T-helper 2 cell treated with Interferon-gamma antibody and Interleukin-4, amounts not matched to agents 100 ng/mL and 5 ng/mL, for 36 hours (primary cell): ENCODE data around the gene STXBP1. TPM values are rescaled to one million over a fixed set of nuclear protein-coding genes. Genes with fewer than 3 reads are reported as not detected.
"Not testable (repeated sequence)": the region's sequence is repeated elsewhere in the genome, so short reads cannot be mapped to it uniquely, and the experiment has no call there.

Experiments
- intact Hi-C: fragments of 100-400 bp; cut with micrococcal nuclease; formaldehyde crosslinking; loops from one replicate; pipeline ENCODE4 v1.15.1; 2023
- total RNA-seq: library from RNA; stranded (reverse); gene quantifications from 2 replicates; pipeline ENCODE4 v1.2.3, GENCODE V29; 2022

The STXBP1 gene
- total RNA-seq, 1 donor from 2014 or later: 23.9 TPM

GRCh38 chr9:127611603-127611898 lies 526 bp upstream of the STXBP1 start:
- intact Hi-C loops: loop anchor here (10.0 kb wide), 1 partner anchor 103 kb away; the partner anchor contains the start of genes PTRH1 and TTC16

- intact Hi-C loops: loop anchor here (1.0 to 10.0 kb wide), 2 partner anchors 57 to 102 kb away; partner anchors contain the start of genes PTRH1 and TTC16
Measured at GRCh38 chr9:127612939-127613582, 984 bp downstream of the STXBP1 start.

- intact Hi-C loops: loop anchor here (10.0 kb wide), 1 partner anchor 101 kb away; the partner anchor contains the start of genes PTRH1 and TTC16
Measured at GRCh38 chr9:127613583-127613954, 1.5 kb downstream of the STXBP1 start.

GRCh38 chr9:127614961-127615360 lies 2.9 kb downstream of the STXBP1 start:
- intact Hi-C loops: loop anchor here (10.0 kb wide), 1 partner anchor 100 kb away; the partner anchor contains the start of genes PTRH1 and TTC16

- intact Hi-C loops: not testable (repeated sequence)
Measured at GRCh38 chr9:127621339-127621970, 9.4 kb downstream of the STXBP1 start.

GRCh38 chr9:127626752-127627493 lies 14.8 kb downstream of the STXBP1 start:
- intact Hi-C loops: no loop called here

GRCh38 chr9:127627494-127627855 lies 15.4 kb downstream of the STXBP1 start:
- intact Hi-C loops: no loop called here

GRCh38 chr9:127628758-127629467 lies 16.8 kb downstream of the STXBP1 start:
- intact Hi-C loops: no loop called here

- intact Hi-C loops: no loop called here
Measured at GRCh38 chr9:127629468-127630081, 17.5 kb downstream of the STXBP1 start.

- intact Hi-C loops: no loop called here
Measured at GRCh38 chr9:127633216-127633862, 21.3 kb downstream of the STXBP1 start.

- intact Hi-C loops: no loop called here
Measured at GRCh38 chr9:127634021-127634420, 21.9 kb downstream of the STXBP1 start.

- intact Hi-C loops: no loop called here
Measured at GRCh38 chr9:127634698-127635097, 22.6 kb downstream of the STXBP1 start.

GRCh38 chr9:127635201-127635735 lies 23.2 kb downstream of the STXBP1 start:
- intact Hi-C loops: no loop called here

GRCh38 chr9:127637322-127637847 lies 25.3 kb downstream of the STXBP1 start:
- intact Hi-C loops: no loop called here

GRCh38 chr9:127640908-127641545 lies 28.9 kb downstream of the STXBP1 start:
- intact Hi-C loops: no loop called here

GRCh38 chr9:127642082-127642740 lies 30.1 kb downstream of the STXBP1 start:
- intact Hi-C loops: no loop called here

GRCh38 chr9:127644146-127644827 lies 32.2 kb downstream of the STXBP1 start:
- intact Hi-C loops: no loop called here

GRCh38 chr9:127644943-127645342 lies 32.9 kb downstream of the STXBP1 start:
- intact Hi-C loops: no loop called here

- intact Hi-C loops: no loop called here
Measured at GRCh38 chr9:127647451-127647850, 35.4 kb downstream of the STXBP1 start.
